Activated naive CD4-positive, alpha-beta T cell treated with anti-CD3 and anti-CD28 coated beads, Interleukin-2, amount 50 U/mL, for 16 hours (primary cell): Measurements from ENCODE around the gene UBE2E2.

Source experiments
- DNase-seq: peaks from one replicate; pipeline ENCODE4 v3.0.0-alpha.2; 2020

The UBE2E2 gene

DNA sequence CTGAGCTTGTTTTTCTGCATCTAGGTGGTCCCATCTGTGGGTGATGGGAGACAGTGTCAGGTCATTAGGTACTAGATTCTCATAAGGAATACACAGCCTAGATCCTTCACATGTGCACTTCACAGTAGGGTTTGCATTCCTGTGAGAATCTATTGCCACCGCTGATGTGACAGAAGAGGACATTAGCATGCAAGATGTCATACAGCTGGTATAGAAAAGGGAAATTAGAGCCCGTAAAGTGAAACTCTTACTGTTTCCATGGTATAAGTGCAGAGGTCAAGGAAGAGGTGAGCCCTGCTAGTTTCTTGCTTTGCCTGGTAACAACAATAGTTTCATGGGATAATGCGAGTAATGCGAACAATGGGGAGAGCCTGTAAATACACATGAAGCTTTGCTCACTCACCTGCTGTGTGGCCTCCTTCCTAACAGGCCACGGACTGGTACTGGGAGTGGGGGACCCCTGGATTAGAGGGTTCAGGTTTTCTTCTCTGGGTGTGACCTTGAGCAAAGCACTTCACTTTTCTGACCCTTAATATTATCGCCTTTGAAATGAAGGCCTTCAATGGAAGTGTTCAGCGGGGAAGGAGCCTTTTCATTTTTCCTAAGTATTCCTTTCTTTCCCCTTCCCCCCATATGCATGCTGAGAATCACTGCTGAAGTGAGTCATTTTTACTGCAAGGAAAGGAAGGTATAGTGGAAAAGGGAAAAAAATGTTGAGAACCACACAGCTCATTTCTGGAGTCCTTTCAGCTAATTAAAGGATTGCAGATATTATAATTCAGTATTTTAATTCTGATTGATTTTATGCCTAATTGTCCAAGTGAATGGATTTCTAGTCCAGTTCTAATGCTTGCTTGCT lies 286.4 kb downstream of the UBE2E2 start:
- DNase-seq, result no peak

DNA sequence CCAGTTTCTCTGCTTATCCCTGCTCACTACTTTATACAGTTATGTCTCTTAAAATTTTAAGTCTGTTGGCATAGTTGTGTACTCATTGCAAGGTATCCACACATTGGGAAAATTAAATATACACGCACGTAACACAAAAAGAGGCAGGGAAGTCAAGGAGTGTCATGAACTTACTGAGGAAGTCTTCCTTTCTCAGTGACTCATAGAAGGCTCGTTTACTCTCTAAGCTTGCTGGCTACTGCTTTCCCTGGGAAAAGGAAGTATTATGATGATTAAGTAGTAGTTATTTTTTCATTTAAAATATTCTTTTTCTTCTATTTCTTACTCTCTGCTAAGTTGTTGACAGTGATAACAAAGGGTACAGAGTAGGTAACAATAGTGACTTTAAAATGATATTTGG lies 287.3 kb downstream of the UBE2E2 start:
- DNase-seq, result no peak

DNA sequence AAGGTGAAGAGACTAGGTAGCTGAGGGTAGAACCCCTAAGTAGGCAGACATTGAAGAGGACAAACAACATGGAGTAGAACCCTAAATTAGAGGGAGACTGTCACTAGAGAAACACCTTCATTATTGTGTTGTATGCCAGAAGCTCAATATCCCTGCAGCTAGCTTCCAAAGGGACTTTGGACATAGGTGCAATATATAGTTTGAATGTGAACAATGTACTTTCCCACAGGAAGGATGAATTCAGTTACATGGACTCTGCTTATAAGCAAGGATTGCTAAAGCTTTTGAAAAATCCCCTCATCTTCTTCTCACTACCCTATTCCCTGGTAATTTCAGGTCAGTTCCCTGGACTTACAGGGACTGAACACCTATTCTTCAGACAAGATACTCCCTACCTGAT lies 288.9 kb downstream of the UBE2E2 start:
- DNase-seq, result no peak

DNA sequence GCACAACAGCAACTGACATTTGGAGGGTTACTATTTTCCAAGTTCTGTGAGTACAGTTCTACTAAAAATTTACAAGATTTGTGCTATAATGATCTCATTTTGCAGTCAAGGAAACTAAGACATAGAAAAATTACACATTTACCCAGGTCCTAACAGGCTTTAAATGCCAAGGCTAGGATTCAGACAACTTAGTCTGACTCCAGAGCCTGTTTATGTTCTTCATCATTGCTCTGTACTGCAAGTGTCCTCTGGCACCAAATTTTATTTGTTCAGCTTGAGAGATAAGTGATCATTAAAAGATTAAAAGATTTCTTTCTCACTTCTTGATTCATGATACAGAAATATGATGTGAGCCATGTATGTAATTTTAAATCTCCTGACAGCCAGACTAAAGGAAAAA lies 290.8 kb downstream of the UBE2E2 start:
- no peak for DNase-seq

DNA sequence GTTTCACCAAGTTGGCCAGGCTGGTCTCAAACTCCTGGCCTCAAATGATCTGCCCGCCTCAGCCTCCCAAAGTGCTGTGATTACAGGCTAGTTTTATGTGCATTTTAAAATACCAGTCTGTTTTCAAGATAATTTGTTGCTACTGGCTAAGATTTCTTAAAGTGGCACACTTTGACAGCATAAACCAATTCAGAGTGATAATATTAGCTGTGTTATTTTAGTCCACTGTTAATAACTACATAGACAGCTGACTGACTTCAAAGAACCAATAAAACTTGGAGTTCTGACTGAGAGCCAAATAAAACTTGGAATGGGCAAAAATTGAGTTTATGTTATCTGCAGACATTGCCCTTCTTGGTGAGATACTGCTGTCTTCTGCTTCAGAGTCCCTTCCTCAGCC lies 291.8 kb downstream of the UBE2E2 start:
- DNase-seq, result no peak

DNA sequence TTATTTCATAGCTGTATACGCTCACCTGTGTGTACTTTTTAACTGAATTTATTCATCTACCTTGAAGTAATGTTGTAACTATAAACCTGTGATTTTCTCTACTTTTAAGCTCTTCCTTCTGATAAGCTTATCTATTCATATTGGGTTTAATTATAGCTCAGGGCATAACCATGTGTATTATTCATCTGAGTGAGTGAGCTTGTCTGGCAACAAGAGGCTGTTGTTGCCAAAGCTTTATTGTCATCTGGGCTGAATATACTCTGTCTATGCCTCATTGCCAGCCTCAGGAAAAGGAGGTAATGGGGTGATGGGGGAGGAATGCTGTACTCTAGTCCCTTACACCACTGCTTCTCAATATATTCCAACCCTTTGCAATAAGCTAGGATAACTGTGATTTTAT lies 292.4 kb downstream of the UBE2E2 start:
- no peak for DNase-seq

DNA sequence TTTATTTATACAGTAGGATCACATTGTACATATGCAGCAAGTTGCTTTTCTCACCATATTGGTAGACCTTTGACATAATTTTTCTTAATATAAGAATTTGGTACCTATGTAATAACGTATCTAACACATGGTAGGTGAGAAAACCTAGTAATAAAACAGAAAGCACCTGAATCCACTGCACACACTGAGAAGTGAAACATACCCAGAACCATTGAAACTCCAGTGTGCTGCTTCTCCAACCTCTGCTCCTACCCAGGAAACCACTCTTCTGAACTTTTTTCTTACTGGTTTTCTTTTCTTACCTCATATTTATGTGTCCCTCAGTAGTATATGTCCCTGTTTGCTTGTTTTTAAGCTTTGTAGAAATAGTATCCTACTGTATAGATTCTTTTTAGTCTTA lies 293.0 kb downstream of the UBE2E2 start:
- DNase-seq, result no peak

DNA sequence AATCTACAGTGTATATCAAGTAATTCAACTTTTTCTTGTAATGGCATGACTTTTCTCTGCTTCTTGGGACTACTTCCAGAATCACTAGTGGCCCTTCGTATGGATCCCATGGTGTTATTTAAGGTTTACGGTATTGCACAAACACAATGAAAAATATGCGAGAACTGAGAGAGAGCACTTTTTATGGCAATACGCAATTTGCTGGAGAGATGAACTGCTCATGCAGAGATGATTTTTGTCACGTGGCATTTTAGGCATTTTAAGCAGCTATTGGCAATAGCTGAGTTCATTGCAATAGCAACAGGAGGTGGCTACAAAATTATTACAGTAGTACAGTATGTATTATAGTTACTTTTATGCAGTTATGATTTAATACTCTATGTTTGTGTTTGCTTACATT lies 294.0 kb downstream of the UBE2E2 start:
- no peak for DNase-seq

DNA sequence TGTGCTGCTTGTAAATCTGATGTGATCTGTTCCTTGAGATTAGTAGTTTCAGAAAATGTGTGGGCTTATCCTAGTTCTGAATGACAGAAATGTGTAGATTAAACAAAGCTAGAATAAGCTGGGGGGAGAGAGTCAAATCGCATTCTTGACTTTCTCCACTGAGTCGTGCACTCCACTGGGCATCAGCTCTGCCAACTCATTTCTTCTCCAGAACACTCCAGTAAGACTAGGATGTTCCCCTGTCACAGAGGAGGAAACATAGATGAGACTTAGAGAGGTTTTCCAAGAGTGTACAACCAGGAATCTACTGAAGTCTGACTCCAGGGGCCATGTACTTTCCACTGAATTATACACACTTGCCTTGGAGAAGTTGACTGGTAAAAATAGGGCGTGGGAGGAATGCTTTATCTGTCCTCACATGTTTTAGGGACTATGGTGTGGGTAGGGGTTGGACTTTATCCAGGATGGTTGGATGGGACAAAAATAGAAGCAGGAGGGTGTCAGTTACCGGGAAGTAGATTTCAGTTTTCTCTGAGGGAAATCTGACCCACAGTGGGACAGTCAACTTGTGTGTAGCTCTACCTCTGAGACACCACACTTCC lies 298.2 kb downstream of the UBE2E2 start:
- no peak for DNase-seq

DNA sequence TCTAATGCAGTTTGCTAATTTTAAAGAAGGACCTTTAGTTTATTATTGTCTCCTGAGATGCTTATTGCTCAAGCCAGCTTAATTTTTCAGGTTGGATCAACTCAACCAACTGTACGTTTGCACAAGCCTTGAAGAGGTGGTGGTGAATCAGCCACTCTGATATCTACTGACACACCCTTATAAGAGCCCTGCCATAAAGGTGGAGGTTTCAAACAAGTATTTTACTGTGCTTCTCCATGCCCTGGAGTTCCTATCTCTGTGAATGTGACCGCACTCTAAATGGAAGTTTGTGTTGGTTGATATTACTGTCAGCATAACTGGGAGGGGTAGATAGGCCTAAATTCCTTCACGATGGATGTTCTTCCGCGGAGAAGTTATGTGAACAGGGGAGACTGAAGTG lies 305.3 kb downstream of the UBE2E2 start:
- DNase-seq, result no peak

DNA sequence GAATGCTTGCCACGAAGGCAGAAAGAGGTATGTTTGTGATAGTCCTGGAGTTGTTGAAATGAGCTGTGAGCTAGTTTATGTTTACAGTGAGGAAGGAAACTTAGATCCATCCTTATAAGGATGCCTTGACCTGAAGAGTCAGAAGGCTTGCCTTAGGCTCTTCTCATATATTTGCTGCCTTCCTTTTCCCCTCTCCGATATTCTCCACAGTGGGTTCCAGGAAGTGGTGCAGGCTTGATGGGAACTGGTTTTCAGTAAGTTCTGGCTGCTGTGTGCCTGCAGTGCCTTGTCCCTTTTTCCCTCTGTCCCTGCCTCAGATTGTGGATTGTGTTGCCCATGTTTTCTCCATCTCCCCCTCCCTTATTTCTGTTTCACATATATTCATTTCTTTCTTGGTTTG lies 315.3 kb downstream of the UBE2E2 start:
- DNase-seq, result no peak

DNA sequence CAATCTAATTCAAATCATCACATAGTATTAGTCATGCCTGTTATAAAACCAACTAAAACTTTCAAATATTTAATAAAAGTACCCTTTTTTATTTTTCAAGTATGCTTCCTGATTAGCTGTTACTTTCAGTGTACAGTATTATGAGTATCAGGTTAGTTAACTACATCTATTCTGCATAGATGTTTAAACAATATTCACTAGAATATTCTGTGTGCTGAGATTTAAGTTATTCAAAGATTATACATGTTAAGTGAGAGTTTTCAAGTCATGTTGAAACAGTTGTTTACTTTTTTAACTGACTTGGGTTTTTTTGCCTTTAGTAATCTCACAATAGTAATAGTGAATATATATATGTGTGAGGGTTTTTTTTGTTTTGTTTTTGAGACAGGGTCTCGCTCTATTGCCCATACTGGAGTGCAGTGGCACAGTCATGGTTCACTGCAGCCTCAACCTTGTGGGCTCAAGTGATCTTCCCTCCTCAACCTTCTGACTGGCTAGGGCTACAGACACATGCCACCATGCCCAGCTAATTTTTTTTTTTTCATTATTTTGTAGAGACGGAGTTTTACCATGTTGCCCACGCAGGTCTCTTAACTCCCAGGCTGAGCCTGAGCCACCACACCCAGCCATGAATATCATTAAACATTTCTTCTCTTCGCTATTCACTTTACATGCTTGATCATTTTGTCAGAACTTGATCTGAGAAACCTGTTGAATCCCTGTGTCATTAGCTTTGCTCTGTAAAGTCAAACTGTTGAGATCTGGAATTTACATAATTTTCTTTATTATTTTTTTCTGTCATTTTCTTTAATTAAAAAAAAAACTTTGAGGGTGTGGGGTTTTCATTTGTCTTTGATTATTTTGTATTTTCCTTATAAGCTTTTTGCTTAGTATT lies 316.4 kb downstream of the UBE2E2 start:
- DNase-seq, result no peak

DNA sequence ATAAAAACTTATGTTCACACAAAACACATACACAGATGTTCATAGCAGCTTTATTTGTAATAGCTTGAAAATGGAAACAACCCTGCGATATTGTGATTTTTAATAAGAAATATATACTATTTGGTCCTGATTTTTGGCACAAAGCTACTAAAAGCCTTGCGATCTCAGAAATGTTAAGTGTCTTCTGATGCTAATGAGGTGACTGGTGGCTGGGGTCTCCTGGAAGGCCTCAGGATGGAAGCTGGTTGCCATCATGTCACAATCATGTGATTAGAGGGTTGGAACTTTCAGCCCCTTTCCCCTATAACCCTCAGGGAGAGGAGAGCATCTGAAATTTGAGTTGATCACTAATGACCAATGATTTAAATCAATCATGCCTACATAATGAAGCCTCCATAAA lies 324.2 kb downstream of the UBE2E2 start:
- DNase-seq, result no peak

DNA sequence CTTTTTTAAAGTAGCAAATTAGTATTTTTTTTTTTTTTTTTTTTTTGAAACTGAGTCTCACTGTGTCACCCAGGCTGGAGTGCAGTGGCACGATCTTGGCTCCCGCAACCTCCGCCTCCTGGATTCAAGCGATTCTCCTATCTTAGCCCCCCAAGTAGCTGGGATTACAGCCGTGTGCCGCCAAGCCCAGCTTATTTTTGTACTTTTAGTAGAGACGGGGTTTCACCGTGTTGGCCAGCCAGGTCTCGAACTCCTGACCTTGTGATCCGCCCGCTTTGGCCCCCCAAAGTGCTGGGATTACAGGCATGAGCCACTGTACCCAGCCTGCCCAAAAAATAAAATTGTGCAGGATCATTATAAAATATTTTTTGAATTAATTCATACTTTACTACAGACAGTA lies 330.5 kb downstream of the UBE2E2 start:
- no peak for DNase-seq

DNA sequence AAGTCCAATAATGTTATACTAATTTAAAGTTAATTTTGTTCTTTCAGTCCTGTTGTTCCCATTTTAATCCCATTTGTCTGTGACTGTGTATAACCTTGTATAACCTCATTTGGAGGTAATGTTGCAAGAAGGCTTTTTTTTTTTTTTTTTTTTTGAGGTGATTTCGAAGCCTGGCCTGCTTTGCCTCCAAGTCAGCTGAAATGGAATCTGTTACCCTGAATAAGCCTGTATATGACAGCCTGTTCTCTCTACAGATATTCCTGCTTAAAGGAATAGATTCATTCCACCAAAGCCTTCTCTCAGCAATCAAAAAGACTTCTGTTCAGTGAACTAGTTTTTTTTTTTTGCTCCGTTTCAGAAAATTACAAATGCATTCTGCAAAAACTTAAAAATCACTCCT lies 330.9 kb downstream of the UBE2E2 start:
- no peak for DNase-seq

DNA sequence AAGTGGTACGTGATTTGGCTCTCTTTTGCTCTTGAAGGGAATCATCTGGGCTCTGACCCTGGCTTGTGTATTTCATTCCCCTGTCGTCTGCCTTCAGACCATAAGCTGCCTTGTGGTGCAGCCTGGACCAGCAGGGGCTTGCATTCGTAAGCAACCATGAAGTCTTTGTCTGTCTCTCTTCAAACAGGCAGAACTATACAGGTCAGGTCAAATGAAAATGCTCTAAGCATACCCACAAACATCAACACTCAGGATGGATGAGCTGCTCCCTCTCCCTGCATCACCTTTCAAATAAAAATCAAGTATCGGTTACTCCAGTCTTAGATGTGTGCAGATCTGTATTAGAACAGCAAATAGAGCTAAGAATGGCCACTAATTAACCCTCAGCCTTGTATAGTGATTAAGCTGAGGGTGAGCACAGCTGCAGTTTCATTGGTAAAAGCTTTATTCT lies 334.0 kb downstream of the UBE2E2 start:
- no peak for DNase-seq

DNA sequence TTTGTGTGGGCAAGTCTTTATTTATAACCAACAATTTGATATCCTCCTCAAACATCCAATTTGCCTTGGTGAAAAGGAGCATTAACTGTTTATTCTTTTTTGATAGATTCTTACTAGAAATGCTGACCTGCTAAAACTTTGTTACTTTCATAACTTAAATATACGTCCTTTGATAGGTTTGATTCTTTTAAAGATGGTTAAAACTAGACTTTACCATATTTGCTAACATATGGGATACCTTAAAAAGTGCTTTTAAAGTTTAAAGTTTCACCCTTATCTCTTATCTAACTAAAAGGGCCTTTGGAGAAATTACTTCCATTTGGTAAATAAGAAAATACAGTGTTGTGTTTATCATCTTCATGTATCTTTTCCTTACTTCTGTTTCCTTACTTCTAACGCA lies 336.1 kb downstream of the UBE2E2 start:
- DNase-seq, result no peak

DNA sequence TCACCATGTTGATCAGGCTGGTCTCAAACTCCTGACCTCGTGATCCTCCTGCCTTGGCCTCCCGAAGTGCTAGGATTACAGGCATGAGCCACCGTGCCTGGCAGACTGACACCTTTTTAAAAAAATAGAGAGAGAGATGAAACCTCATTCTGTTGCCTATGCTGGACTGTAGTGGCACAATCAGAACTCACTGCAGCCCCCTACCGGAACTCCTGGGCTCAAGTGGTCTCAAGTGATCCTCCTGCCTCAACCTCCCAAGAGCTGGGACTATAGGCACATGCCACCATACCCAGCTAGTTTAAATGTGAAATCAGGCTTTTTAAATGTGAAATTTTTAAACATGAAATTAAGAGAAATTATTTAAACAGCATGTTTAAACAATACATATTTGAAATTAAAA lies 337.5 kb downstream of the UBE2E2 start:
- no peak for DNase-seq

DNA sequence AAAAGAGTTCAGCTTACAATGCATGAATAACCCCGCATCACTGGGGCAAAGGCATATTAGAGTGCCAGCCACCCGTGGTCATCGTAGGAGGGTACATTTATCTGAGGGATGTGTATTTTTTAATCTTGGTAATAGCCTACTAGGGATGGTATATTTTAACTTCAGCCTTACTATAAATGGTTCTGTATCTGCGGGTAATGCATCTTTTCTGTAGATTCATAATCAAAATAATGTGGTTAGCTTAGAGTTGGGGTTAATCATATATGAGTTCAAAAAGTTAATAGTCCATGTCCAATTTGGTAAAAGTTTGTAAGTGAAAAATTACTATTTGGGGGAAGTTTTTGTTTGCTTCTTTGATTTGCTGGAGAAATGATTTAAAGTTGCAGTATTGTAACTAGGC lies 339.0 kb downstream of the UBE2E2 start:
- no peak for DNase-seq

DNA sequence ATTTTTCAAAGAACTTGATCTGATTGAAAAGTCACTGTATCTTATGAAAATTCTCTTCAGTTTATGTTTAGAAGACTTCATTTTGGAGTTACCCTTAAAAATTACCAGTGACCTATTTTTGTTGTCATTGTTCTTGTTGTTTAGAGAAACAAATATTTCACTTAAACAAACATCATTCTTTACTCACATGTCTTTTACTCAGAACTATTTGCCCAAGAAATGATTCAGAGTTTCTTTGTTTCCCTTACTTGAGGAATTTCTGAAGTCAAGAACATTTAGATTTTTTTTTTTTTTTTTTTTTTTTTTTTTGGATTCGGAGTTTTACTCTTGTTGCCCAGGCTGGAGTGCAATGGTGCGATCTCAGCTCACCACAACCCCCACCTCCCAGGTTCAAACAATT lies 343.1 kb downstream of the UBE2E2 start:
- DNase-seq, result no peak

DNA sequence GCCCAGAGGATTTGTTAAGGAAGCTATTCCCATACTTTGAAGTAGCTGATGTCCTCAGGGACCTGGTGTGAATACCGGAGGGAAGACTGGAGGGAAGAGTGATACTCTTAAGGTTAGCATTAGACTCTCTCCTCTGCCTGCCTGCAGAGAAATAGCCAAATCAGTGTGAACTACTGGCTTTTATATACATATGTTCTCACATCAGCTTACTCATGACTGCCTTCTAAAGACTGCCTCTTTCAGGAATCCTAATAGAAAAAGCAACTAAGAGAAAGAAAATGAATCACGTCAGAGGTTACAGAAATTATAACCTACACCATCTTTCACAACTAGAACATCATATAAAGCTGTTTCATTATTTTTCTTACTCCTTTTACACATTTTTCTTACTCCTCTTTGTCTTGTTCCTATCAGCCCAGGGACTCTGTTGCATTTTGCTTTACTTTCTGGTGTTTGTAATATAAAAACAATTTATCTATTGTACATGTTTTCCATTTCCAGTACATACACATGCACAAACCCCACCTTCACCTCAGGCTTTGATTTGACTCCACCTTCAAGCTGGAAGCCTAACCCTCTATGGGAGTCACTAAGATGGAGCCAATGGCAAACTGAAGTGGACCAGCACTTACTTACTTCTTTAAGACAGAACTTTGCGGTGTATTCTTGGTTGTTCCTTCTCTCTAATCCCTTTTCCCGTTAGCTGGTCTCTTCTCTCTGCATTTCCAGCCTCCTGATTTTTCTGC lies 345.0 kb downstream of the UBE2E2 start:
- DNase-seq, result no peak

DNA sequence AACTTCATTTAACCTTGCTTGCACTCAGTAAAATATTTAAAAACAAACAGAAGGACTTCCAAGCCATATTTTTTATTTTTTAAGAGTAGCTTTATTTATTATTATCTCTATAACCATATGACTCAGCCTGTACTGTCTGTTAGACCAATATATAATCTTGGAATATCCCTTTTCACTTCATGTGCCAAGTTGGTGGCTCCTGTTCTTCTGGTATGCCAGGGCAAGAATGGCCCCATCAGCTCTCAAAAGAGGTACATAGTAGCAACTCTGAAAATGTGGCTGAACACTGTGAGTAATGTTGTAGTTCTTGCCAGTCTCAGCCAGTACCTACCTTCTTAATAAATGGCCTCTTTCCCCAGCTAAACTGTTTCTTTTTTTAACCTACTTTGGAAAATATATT lies 345.6 kb downstream of the UBE2E2 start:
- DNase-seq, result no peak
